ENCODE results near the gene SATB2.

Gene SATB2

DNA sequence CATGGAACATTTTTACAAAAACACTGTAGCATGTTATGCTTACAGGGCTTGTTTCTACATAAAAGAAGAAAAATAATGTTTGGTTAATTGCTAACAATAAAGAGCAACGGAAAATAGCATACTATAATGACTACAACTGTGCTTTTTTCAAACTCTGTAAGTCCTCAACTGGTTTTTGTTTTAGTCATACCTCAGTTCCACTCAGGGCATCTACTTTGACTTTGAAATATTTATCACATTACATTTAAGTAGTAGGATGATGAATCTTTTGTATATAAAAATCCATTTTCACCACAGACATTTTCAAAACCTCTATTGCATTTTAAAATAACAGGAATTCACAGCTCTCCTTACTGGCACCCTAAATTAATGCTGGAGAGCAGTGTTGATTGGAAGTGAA is 8.3 kb downstream of the SATB2 start:
- no peak for DNase-seq

DNA sequence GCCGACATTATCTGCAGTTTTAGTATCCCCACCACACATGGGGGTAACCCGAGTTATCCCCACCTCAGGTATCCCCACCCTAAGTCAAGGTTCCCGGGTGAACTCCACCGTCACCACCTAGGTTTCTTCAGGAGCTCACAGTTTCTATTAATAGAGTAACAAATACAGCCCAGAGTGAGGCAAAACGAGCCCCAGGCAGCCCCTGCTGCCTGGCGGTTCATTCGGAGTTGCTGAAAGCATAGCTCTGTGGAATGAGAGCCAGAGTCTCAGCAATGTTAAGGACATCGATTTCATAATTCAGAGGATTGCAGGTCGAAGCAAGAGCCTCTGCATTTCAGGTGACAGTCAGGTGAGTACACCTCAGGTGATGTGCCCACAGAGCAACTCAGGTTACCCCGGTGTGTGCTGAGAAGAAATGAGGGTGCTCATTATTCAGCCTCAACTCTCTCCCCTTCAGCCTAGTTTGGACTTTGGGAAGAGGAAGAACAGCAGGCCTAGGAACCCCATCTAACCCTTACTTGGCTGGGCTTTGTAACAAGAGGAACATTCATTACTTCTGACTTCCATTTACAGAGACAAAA is 10.7 kb downstream of the SATB2 start:
- no peak for DNase-seq

DNA sequence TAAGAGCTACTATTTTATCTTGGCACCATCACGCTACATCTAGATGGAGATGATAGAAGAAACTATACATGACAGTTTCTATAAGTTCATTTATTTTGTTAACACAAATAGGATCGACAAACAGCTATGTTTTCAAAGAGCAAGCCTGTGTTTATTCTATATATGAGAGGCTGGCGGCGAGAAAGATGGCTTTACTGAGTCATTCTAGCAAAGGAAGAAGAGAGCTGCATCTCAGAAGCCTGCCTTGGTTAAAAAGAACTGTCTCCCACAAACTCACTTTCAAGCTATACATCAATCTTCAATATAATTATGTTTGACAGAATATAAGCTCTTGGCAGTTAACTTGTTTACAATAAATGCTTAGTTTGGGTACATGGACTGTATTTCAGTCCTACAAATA is 13.0 kb downstream of the SATB2 start:
- no peak for DNase-seq

DNA sequence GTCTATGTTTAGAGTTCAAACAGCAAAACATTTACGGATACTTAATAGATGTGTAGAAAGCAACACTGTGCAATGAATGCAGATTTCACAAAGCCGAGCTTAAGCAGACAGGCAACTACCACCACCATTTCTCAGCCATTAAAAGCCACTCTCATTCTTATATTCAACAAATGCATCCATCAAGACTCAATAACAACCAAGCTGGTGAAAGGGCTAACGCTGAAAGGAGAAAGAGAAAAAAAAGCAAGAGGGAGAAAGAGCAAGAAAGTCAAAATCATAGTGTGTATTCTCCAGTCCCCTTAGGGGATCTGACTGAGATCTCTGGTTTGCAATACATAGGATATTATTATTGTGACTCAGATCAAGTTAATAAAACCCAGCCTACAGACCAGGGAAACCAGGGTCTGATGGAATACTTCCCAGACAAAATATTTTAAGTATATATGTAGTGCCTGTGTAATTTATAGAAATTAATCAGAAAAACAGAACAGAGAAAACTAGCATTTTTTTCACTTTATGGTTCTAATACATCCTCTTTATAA is 14.1 kb downstream of the SATB2 start:
- DNase-seq = no peak

DNA sequence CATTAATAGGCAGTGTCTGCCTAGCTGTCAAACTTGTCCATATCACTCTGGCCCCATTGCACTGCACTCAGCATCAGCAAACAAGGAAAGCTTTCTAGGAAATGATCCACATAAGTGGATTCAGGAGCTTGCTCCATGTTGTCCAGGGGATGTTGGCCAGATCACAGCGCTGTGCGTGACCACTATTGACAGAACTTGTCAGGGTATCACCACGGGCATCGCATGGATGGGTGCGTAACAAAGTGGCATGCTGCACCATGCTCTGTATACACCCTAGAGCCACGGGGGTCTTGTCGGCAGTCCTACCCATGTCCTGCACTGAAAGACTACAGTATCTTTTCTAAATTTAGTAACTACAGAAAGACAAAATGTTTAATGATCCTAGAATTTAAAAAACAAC is 15.6 kb downstream of the SATB2 start:
- no peak for DNase-seq

DNA sequence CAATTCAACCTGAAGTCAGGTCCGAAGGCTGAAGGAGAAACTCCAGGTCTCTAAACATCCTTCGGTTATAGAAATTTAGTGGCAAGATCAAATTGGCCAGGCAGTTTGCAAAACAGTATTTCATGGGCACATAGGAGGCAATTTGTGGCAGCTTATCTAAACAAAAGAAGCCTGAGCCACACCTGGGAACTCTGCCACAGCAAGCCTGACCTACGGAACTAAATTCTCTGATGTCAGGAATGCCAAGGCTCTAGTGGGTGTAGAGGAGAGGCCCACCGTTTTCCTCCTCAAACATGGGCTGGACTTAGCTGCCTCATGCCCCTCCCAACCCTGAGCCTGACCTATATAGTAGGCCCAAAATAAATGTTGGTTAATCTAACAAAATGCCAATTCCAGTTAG is 16.0 kb downstream of the SATB2 start:
- no peak for DNase-seq

DNA sequence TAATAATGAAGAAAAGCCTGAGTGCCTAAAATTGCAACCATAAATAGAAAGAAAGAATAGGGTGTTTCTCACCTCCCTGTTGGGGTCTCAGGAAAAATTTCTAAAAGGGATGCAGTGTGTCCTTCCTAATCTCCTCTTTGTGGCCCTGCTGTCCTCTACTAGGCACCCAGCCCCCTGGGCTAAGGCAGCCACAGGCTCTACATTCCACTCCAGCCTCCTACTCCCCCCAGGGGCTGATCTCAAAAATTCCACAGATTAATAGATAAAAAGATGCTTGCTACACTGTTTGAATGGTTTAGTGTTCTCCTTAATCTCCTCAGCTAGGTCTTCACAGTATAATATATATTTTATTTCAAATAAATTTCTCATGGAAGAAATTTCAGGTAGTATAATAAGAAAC is 17.6 kb downstream of the SATB2 start:
- no peak for DNase-seq

DNA sequence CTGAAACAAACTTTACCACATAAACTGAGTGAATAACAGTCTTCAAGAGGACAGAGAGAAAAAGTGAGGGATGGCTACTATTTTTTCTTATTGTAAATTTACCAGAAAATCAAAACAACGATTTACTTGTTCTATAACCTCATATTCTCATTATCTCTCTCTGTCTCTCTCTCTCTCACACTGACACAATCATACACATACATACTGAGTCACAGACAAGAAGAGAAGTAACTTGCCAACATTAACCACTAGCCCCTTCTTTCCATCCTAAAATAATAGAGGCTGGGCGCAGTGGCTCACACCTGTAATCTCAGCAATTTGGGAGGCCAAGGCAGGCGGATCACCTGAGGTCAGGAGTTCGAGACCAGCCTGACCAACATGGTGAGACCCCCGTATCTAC is 18.2 kb downstream of the SATB2 start:
- DNase-seq = no peak

DNA sequence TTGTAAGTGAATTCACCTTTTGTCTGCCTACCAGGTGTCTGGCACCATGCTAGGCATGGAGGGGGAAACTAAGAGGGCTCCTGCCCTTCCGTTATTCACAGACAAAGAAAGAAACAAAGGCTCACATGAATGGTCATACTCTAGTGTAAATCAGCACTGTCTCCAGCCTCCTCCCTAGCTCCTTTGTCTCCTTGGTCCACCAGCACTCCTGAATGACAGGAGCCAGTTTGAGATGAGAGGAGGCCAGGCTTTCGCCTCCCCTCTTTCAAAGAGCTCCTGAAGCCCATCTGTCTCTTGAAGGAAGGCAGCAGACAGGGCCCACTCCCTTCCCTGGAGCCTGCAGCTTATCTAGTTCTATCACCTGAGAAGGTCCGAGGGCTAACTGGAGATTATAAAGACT is 18.7 kb downstream of the SATB2 start:
- DNase-seq = no peak

DNA sequence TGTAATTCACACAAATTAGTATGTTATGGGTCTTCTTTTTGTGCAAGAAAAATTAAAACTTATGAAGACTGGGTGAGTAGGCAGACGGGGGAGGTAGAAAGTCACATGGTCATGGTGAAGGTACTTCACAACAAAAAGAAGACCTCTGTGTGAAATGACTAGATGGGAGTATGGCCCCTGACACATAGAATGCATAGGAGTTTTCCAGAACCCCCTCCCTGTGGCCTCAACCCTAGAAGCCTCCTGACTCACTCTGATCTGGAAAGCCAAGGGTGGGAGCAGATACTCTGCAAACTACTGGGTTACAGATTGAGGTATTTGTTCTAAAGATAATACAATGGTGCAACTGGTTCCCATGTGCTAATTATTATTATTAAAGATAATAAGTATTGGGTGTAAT is 23.2 kb downstream of the SATB2 start:
- no peak for DNase-seq

DNA sequence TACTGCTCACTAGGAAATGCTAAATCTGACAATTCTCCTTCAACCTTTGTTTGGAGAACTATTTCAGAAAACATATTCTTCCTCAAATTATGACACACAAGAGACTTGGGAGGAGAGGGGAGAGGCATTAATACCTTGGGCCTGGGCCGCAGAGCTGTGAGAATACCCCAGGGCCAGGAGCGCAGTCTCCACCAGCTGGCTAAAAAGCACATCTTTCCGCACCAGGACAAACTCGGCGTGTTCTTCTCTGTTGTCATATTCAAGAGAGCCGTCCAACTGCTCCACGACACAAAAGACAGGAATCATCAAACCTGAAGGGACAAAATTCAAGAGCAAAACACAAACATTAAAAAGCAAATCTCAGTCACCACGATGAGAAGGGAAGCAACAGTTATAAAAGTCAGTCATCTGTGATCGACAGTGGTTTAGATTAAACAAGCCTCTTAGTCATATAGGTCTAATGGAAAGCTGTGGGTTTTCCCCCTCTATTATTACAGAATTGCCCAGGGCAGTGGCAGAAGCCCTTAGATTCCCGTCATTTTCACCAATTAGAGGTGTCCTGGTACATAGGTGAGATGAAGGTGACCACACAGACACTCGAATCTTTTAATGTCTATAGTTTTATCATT is 24.4 kb downstream of the SATB2 start:
- DNase-seq = no peak

DNA sequence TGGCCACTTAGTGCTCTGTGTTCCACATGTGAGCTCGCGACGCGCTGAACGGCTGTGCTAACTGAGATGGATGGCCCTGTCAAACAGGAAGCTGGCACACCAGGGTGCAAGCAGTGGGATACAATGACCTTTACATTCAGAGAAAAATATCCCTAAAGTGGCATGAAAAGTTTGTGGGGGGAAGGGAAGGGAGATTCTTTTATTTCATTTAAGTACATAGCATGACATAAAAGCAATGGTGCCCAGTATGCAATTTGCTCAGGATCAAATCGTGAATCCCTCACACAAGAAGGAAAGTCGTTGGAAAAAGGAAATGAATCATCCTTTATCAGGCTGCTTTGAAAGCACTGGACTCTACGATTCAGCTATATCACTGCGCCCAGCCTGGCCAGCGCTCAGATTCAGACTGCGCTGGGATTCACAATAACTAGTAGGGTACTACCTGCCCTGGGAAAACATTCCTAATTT is 26.0 kb downstream of the SATB2 start:
- DNase-seq = no peak

DNA sequence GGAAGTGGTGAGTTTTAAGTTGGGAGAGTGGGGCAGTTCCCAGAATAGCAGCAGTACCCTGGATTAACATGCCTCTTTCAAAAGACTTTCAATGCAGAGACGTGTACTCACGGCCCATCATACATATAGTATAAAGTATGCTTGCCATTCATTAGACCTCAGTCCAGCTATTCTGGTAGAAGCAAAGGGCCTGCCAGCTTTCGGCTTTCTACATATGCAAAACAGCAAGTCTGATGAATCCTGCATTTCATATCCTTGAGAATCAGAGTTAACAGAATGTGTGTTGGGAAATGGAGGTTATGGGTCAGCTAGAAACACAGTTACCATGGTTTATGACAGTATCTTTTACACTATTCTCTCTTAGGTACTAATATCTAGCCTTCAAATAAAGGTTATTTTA is 27.5 kb downstream of the SATB2 start:
- no peak for DNase-seq

DNA sequence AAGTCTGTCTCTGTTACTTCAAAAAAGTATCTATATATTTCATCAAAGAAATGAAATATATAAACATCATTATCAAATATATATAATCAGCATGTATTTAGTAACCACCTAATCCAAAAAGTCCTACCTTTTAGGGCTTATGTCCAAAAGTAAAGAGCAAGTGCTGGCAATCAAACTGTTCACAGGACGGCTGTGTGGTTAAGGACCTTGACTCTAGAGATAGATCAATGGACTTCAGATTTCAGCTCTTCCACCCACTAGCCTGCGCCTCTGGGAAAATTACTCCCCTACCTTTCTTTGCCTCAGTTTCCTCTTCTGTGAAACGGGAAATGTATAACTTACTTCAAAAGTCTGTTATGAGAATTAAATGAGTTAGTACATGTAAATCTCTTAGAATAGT is 29.4 kb downstream of the SATB2 start:
- DNase-seq = no peak

DNA sequence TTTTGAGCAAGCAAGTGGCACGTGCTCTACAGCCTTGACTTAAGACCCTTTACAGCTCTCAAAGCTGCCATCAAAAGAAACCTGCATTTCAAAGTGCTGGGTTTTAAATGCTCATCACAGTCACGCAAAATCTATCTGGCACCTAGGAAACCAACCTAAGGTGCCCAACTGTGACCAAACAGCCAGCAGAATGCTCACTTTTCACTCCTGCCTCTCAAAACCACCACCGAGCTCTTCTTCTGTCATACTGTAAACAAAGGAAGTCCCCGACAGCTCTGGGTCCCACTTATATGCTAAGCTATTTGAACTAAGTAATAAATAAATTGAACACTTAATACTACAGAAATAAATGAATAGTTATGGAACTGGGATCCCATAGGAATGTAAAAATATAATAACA is 33.6 kb downstream of the SATB2 start:
- DNase-seq = no peak

DNA sequence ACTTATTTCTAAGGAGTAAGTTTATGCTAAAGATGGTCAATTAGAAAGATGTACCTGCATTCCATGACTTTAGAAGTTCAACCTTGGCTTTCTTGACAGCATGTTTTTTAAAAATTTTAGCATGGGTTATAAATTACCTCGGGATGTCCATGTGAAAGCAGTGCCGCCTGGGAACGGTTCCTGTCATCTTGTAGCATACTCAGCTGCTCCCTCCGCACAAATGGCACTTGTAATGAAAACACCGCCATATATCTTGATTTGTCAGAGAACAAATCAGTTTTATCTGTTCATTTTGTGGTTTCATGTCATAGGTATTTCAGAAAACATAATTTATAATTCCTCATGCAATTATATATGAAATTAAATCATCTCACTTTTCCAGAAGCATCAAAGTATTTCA is 38.3 kb downstream of the SATB2 start:
- DNase-seq = no peak

DNA sequence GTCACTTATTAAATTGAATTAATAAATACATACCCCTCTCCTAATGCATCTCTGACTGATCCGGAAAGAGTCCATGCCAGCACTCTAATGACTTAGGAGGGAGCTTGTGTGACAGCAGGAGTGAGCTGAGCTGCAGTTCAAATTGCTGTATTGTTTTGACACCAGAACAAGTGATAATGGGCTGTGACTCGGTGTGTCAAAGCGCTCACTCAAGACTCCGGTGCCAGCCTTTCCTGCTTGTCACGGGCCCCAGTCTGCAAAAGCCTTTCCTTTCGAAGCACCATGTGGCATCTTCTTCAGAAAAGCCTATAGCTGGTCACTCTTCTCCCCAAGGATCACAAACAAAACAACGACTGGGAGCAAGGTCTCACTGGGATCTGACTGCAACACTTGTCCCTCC is 43.3 kb downstream of the SATB2 start:
- DNase-seq = no peak

DNA sequence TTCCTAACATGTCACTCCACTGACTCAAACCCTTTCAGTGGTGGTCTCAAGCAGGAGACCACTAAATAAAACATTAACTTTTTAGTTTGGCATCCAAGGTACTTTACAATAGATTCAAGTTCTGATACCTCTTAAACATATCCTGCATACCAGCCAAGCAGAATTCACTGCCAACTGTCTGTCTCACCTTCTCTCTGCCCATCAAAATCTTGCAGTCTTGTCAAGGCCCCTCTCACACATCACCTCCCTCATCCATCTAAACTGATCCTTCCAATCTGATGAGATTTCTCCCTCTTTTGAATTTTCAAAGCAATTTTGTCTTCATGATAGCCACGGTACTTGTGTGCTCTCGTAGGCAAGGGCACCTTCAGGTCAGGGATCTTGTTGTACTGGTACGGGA is 43.7 kb downstream of the SATB2 start:
- no peak for DNase-seq

DNA sequence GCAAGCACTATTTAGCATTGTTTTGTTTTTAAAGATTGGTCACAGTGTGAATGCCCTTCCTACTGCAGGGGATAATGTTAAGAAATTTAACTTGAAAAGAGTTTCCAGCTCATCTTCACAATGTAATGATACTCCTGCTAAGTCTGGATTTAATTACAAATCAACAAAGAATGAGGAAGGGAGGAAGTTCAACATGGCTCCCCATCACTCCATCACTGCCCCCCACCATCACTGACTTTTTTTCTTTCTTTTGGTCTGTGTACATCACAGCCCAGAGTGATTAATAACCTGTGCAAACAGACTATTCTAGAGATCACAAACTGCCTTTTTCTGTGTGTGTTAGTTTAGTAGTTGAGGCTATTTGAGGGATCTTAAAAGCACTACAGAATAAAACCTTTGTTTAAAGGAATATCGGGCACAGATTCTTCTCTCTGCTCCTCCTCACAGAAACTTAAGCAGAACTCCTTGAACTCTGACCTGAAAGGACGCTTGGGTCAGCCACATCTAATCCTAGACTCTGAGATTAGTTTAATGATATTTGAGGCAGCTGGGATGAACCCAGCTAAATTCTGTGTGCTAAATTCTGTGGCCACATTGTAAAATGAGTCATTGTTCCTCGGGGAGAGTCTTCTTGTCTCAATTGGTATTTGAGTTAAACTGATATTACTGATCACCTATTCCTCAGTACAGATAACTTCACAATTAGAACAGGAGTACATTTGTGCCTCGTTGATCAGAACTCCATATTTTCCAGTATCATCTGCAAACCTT is 47.8 kb downstream of the SATB2 start:
- DNase-seq = no peak

DNA sequence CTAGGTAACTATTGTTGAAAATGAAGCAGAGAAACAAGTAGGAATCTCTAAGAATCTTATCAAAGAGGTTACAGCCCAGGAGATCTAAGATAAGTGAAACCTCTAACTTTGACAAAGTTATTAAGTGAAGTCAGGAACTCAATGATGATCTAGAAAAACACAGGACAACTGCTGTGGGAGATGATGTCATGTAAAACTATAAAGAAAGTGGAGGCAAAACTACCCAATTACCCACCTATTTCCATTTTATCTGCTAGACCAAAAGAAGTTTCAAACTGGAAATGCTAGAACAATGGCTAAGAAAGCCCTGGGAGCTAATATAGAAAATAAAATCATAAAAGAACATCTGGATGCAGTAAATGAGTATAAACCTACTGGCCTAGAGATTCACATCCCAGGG is 50.3 kb downstream of the SATB2 start:
- no peak for DNase-seq

DNA sequence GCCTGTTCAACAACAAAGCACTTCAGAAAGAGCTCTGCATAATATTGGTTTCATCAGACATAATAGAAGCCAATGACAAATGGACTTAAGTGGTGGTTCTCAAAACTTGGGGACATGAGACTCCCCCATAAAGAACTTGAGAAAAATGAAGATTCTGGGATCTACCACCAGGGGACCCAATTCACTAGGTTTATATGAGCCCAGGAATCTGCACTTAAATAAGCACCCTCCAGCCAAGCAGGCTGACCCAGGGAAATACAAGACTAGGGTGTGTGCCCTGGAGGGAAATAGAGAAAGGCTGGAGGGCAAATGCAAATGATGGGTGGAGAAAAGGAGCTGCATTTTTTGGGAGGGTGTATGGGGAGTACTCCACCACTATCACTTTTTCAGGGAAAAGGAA is 52.5 kb downstream of the SATB2 start:
- DNase-seq = no peak

DNA sequence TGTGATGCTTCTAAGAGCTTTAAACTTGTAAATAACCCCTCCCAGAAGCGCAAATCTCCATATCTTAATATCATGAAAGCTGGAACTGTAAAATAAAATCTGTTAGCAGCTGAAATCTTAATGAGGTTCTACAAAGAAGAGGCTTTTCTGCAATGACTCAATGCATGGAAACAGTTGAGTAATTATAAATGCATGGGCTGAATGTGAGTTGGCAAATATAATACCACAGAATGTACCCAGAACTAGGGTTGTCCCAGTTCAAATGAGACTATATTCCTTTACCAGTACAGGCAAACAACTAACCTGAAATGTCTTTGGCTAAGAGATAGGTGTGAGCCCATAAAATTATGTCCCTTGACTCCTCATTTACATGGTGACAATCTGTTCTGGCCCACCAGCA is 52.9 kb downstream of the SATB2 start:
- DNase-seq = no peak

DNA sequence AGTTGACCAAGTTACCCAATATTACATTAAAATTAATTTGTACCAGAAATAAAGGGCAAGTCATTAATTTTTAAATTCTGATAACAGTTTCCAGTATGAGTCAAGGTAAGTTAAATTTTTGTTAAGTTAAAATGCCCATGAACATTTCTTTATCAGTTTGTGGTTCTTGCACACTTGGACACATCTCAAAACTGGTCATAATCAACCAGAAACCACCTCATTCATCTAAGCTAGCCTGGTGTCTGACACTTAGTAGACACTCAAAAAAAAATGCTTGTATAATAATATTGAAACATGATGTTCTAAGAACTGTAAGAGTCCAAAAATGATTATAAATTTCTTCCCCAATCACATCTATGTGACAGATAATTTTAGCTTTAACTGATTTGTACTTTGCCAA is 62.4 kb downstream of the SATB2 start:
- no peak for DNase-seq

DNA sequence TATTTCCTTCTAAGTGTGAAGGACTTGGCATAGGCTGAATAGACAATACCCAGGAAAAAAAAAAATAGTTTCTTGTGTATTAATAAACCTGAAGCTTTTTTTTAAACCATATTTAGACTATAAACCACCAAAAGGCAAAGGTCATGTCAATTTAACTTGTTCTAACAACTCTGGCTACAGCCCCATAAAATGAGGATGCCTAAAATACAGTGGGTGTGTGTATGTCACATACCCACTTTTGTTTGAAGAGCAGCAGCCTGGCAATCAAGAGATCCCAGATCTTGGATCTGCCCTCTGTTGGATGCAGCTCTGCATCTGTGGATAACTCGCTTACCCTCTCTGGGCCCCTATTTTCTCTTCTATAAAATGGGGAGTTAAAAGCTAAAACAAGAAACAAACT is 65.4 kb downstream of the SATB2 start:
- DNase-seq = no peak

Data from CD4-positive, alpha-beta T cell treated with Interferon alpha-2 for 1 hour (primary cell).